ENCODE data around the gene TNFRSF12A.

TNFRSF12A gene

DNA sequence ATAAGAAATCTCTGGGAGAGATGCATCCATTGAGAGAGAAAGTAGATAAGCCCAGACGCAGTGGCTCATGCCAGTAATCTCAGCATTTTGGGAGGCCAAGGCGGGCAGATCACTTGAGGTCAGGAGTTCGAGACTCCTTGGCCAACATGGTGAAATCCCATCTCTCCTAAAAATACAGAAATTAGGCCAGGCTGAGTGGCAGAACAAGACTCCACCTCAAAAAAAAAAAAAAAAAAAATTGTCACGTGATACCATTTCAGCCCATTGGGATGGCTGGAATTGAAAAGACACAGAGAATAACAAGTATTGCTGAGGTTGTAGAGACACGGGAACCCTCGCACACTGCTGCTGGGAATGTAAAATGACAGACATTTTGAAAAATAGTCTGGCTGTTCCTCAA lies 42.4 kb downstream of the TNFRSF12A start:
- no peak for TF ChIP-seq GATA3 (IDR thresholded peaks at IDR 0.05; ENCODE audit: low read depth, low read length)
- TF ChIP-seq GATA2 (IDR thresholded peaks at IDR 0.05; ENCODE audit: low read depth, low read length): no peak

DNA sequence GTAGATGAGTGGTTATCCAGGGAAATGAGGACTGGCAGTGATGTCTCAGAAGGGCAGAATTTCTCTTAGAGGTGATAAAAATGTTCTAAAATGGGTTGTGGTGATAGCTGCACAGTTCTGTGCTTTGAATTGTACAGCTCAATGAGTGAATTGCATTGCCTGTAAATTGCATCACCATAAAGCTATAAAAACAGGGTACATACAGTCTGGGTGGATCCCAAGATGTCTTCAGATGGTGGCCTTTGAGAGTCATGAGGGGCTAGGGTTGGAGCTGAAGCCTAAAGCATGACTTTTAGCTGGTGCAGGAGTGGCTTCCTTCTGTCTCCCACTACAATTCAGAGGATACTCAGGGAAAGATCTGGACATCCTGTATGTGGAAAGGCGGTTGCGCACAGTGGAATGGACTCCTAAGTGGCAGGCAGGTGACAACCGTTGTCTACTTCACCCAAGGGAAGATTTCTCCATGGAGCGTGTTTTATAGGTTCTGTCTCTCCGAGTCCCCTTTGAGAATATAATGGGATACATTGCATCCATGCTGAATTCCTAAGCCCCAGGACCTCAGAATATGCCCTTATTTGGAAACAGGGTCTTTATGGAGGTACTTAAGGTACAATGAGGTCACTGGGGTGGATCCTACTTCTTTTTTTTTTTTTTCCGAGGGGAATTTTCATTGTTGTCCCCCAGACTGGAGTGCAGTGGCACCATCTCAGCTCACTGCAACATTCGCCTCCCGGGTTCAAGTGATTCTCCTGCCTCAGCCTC lies 43.6 kb downstream of the TNFRSF12A start:
- no peak for TF ChIP-seq GATA3 (IDR thresholded peaks at IDR 0.05; ENCODE audit: low read depth, low read length)
- no peak for TF ChIP-seq GATA2 (IDR thresholded peaks at IDR 0.05; ENCODE audit: low read depth, low read length)

DNA sequence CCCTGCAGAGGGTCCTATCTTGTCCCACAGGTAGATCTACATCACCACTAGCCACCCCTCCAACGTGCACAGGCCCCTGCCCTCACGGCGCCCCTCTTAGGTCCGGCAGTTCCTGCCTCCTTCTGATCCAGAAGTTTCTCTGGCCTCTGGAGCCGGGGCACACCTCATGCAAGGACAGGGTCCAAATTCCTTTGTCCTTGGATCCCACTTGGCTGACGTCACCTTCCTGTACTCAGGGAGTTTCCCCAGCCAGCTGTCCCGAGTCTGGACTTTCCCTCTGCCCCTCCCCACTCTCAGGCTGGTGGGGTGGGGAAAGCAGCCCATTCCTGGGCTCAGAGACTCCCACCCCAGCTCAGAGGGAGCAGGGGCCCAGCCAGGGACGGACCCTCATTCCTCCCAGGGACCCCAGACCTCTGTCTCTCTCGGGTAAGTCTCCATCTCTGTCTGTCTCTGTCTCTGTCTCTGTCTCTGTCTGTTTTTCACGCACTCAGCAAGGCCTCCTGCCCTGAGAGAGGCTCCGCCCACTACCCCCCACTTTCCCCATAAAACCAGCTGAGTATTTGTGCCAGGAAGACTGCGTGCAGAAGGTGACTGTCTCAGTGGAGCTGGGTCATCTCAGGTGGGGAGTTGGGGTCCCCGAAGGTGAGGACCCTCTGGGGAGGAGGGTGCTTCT lies 45.0 kb downstream of the TNFRSF12A start, which contains the start of gene IL32:
IL32 (plus strand) TSS at position 572 of the 673 bp plus-strand sequence. CDS start 172 bp downstream, outside the sequence.
- no peak for TF ChIP-seq GATA2 (IDR thresholded peaks at IDR 0.05; ENCODE audit: low read depth, low read length)
- TF ChIP-seq GATA3 (IDR thresholded peaks at IDR 0.05; ENCODE audit: low read depth, low read length): no peak

DNA sequence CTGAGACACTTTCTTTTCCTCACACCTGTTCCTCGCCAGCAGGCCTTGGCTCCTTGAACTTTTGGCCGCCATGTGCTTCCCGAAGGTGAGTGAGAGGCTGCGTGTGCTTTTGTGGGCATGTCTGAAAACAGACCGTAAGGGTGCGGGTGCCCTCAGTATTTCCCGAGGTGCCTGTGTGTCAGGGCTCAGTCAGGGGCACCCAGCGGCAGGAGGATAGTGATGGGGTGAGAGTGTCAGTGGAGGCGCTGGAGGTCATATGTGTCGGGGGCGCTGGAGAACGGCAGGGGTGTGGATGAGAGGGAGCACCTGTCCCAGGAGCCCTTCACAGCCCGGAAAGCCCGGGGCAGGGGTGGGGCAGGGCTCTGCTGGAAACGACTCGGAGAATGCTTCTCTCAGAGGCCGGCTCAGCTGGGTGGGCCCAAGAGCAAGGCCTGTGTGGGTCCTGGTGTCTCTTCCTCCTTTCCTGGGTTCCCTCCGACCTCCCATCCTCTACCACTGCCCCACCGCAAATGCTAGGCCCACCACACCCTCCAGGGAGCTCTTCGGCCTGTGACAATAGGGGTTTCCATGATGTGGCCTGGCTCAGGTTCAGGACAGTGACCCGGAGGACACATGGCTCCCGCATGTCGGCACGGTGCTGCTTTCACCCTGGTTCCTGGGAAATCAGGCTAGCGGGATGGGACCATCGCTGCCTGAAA lies 45.7 kb downstream of the TNFRSF12A start:
- no peak for TF ChIP-seq GATA2 (IDR thresholded peaks at IDR 0.05; ENCODE audit: low read depth, low read length)
- no peak for TF ChIP-seq GATA3 (IDR thresholded peaks at IDR 0.05; ENCODE audit: low read depth, low read length)

DNA sequence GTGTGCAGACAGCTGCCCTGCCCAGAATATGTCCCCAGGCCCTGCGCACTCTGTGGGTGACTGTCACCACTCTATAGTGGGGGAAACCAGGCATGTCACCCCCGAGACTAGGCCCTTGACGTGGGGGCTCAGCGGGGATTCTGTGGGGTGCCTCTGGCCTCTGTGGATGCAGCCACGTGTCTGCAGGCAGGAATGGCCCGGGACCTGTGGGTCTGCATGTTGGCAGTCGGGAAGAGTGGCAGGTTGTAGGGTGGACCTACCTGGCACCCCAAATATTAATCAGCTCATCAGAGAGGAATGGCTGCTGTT lies 46.2 kb downstream of the TNFRSF12A start:
- no peak for TF ChIP-seq GATA2 (IDR thresholded peaks at IDR 0.05; ENCODE audit: low read depth, low read length)
- no peak for TF ChIP-seq GATA3 (IDR thresholded peaks at IDR 0.05; ENCODE audit: low read depth, low read length)

DNA sequence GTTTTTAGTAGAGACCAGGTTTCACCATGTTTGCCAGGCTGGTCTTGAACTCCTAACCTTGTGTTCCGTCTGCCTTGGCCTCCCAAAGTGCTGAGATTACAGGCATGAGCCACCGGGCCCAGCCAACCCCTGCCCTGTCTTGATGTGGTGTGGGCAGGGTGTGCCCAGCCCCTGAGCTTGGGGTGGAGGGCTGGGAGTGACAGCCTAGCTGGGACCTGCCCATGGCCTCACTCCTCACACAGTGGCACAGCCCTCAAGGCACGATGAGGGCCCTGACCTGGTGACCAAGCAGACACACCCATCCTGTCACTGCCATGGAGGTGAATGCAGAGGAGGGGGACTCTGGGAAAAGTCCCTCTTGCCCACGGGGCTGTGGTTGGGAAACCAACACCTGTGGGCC lies 48.3 kb downstream of the TNFRSF12A start:
- TF ChIP-seq GATA3 (IDR thresholded peaks at IDR 0.05; ENCODE audit: low read depth, low read length): no peak
- TF ChIP-seq GATA2 (IDR thresholded peaks at IDR 0.05; ENCODE audit: low read depth, low read length): no peak

DNA sequence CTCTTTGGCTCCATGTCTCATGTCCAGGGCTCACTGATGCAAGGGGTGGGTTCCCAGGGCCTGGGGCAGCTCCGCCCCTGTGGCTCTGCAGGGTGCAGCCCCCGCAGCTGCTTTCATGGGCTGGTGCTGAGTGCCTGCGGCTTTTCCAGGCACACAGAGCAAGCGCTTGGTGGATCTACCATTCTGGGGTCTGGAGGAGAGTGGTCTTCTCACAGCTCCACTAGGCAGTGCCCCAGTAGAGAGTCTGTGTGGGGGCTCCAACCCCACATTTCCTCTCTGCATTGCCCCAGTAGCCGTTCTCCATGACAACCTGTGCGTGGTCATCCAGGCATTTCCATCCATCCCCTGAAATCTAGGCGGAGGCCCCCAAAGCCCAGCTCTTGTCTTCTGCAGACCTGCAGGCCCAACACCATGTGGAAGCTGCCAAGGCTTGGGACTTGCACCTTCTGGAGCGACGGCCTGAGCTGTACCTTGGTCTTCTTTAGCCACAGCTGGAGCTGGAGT lies 50.5 kb downstream of the TNFRSF12A start:
- TF ChIP-seq GATA2 (IDR thresholded peaks at IDR 0.05; ENCODE audit: low read depth, low read length) (no peak), GATA3 (IDR thresholded peaks at IDR 0.05; ENCODE audit: low read depth, low read length) (no peak)

DNA sequence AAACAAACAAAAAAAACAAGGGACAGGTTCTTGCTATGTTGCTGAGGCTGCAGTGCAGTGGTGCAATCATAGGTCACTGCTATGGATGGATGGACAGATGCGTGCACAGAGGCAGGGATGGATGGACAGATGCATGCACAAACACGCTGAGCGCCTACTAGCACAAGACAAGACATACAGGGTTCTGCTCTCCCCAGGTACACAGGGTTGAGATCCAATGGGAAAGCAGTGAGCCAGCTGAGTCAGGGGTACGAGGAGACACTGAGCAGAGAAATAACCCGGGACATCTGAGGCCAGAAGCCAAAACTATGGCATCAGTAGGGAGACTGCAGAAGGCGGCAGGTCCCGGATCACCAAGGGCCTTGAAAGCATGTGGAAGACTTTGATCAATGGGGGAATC lies 51.5 kb downstream of the TNFRSF12A start:
- TF ChIP-seq GATA3 (IDR thresholded peaks at IDR 0.05; ENCODE audit: low read depth, low read length) (no peak), GATA2 (IDR thresholded peaks at IDR 0.05; ENCODE audit: low read depth, low read length) (no peak)

Measured in SH-SY5Y (cell line).